Lower leg skin (tissue), 4 donors: ENCODE results near the gene SYMPK. TPM values are rescaled to one million over a fixed set of nuclear protein-coding genes. Genes with fewer than 3 reads are reported as not detected.

ENCODE experiments used
- DNase-seq, 2 donors: peaks; one replicate each; pipeline ENCODE4 v3.0.0-alpha.2; 2019; ENCODE audit warnings: low spot score in 2 of 2
- H3K4me3 ChIP-seq: fragments of 200-600 bp; sonication (generic); 2 replicates; pipeline ENCODE4 v1.5.1; 2017; ENCODE audit warnings: mild to moderate bottlenecking, low read depth; ENCODE audit not compliant: poor library complexity, severe bottlenecking
- CTCF ChIP-seq, 3 donors: fragments of 450-650 bp; IDR thresholded peaks; one replicate each; pipeline ENCODE4 v1.5.1; 2016; ENCODE audit warnings: antibody characterized with exemption in 3 of 3, mild to moderate bottlenecking in 3 of 3, moderate library complexity in 2 of 3
- POLR2A ChIP-seq, 2 donors: fragments of 450-650 bp; IDR thresholded peaks; one replicate each; pipeline ENCODE4 v1.6.1; 2016 to 2017; ENCODE audit warnings: antibody characterized with exemption in 2 of 2, mild to moderate bottlenecking in 1 of 2, moderate library complexity in 1 of 2
- WGBS, 2 donors: methylation state at CpG; one replicate each; pipeline ENCODE4 v1.1.5; 2018; 5-methylcytosine and 5-hydroxymethylcytosine counted together
- intact Hi-C: fragments of 100-400 bp; cut with DNase I; formaldehyde crosslinking; loops from one replicate; pipeline ENCODE4 v1.15.0; 2023; ENCODE audit warnings: low total_unique reads
- total RNA-seq, 4 donors: library from RNA; depleted of rRNA; stranded (reverse); fragments of >200 nt; gene quantifications; one replicate each; pipeline ENCODE4 v1.1.0, GENCODE V29; 2016

The SYMPK gene
- total RNA-seq, 4 donors from 2014 or later: 30.3 to 62.8 (median 46.6) TPM

- intact Hi-C loops: no loop called here
- TF ChIP-seq POLR2A (IDR thresholded peaks at IDR 0.05): no peak
- TF ChIP-seq CTCF (IDR thresholded peaks at IDR 0.05): no peak
- WGBS, 2 donors: 45% methylated on average over 12 of the region's 12 CpGs
These were observed 38.9 kb downstream of the SYMPK start for GRCh38 chr19:45824041-45824471.

GRCh38 chr19:45823182-45823581, 39.8 kb downstream of the SYMPK start:
- no peak for TF ChIP-seq CTCF (IDR thresholded peaks at IDR 0.05)
- no peak for TF ChIP-seq POLR2A (IDR thresholded peaks at IDR 0.05)
- no peak overlapping the region for H3K4me3 ChIP-seq
- intact Hi-C loops: no loop called here
- 86 to 89% methylated on average over 12 of the region's 12 CpGs for WGBS, 2 donors
- no peak for DNase-seq

More at GRCh38 chr19:45824041-45824471, 38.9 kb downstream of the SYMPK start:
- no peak overlapping the region for H3K4me3 ChIP-seq
- no peak for DNase-seq

GRCh38 chr19:45822716-45823115, 40.2 kb downstream of the SYMPK start:
- DNase-seq: no peak
- intact Hi-C loops: no loop called here
- no peak overlapping the region for H3K4me3 ChIP-seq
- TF ChIP-seq POLR2A (IDR thresholded peaks at IDR 0.05) (no peak), CTCF (IDR thresholded peaks at IDR 0.05) (no peak)
- WGBS, 2 donors: 86 to 90% methylated on average over 4 to 5 of the region's 5 CpGs

GRCh38 chr19:45821570-45821969, 41.4 kb downstream of the SYMPK start:
- no peak overlapping the region for H3K4me3 ChIP-seq
- no peak for DNase-seq
- 74 to 83% methylated on average over 9 to 10 of the region's 10 CpGs for WGBS, 2 donors
- intact Hi-C loops: no loop called here
- no peak for TF ChIP-seq POLR2A (IDR thresholded peaks at IDR 0.05)
- TF ChIP-seq CTCF (IDR thresholded peaks at IDR 0.05): no peak

GRCh38 chr19:45821103-45821521, 41.8 kb downstream of the SYMPK start:
- H3K4me3 ChIP-seq: no peak overlapping the region
- intact Hi-C loops: no loop called here
- TF ChIP-seq CTCF (IDR thresholded peaks at IDR 0.05): no peak
- no peak for TF ChIP-seq POLR2A (IDR thresholded peaks at IDR 0.05)
- 83 to 86% methylated on average over 8 of the region's 8 CpGs for WGBS, 2 donors
- no peak for DNase-seq

GRCh38 chr19:45820413-45821102, 42.4 kb downstream of the SYMPK start:
- TF ChIP-seq CTCF (IDR thresholded peaks at IDR 0.05) (no peak), POLR2A (IDR thresholded peaks at IDR 0.05) (no peak)
- intact Hi-C loops: no loop called here
- DNase-seq: no peak
- no peak overlapping the region for H3K4me3 ChIP-seq
- 69 to 77% methylated on average over 17 to 20 of the region's 20 CpGs for WGBS, 2 donors
